Endothelial cell of umbilical vein (primary cell): ENCODE measurements around the gene SGK1. TPM values are rescaled to one million over a fixed set of nuclear protein-coding genes. Genes with fewer than 3 reads are reported as not detected.

ENCODE experiments used
- BruUV-seq: library from RNA; stranded (reverse); fragments of 400-500 nt; replicated peaks from 2 replicates; lab custom pipeline; 2021; lab: Mats Ljungman, UMichigan
- CTCF ChIA-PET: fragments of 300-600, 350-600 bp; sonication (Branson Sonifier 250); formaldehyde crosslinking; loops from one replicate; lab custom pipeline; 2021; ENCODE audit warnings: antibody characterized with exemption, inconsistent platforms; lab: Charles Lee
- POLR2A ChIA-PET: fragments of 300-600, 350-600 bp; sonication (Branson Sonifier 250); formaldehyde crosslinking; loops from one replicate; lab custom pipeline; 2021; ENCODE audit warnings: antibody characterized with exemption, inconsistent platforms; lab: Charles Lee
- DNase-seq: peaks from one replicate; pipeline ENCODE4 v3.0.0-alpha.2; 2011; ENCODE audit warnings: low read depth, low spot score
- FAIRE-seq: peaks from 2 replicates; lab custom pipeline; 2011; peaks lifted over from hg19 to GRCh38; lab: Jason Lieb, UNC
- H2AFZ ChIP-seq: 2 replicates; pipeline ENCODE4 v1.6.0; 2012; ENCODE audit warnings: low read depth, low read length, control low read depth, inconsistent platforms
- H3K27ac ChIP-seq: 2 replicates; pipeline ENCODE4 v1.5.1; 2011; ENCODE audit warnings: low read depth, mild to moderate bottlenecking, control low read depth, low read length, moderate library complexity; ENCODE audit not compliant: insufficient read depth
- H3K27me3 ChIP-seq, 2 experiments: 2 replicates each; pipeline versions ENCODE4 v1.6.0 to v1.6.1; 2011; ENCODE audit warnings: low read length in 2 of 2, mixed read lengths in 1 of 2; ENCODE audit not compliant: control insufficient read depth in 2 of 2, insufficient read depth in 2 of 2
- H3K36me3 ChIP-seq, 2 experiments: 2 replicates in 1 of 2; 3 replicates in 1 of 2; pipeline ENCODE4 v1.5.1; 2011; ENCODE audit warnings: low read length in 2 of 2, mild to moderate bottlenecking in 1 of 2, moderate library complexity in 1 of 2; ENCODE audit not compliant: control insufficient read depth in 2 of 2, insufficient read depth in 2 of 2; ENCODE audit errors: extremely low read depth in 1 of 2
- H3K4me1 ChIP-seq: 3 replicates; pipeline ENCODE4 v1.5.1; 2011; ENCODE audit warnings: mild to moderate bottlenecking, low read length; ENCODE audit not compliant: control insufficient read depth, insufficient read depth; ENCODE audit errors: extremely low read depth
- H3K4me2 ChIP-seq: 2 replicates; pipeline ENCODE4 v1.6.1; 2011; ENCODE audit warnings: low read length, control low read depth, mixed read lengths; ENCODE audit not compliant: insufficient read depth
- H3K4me3 ChIP-seq, 3 experiments: fragments of 200-600 bp in 1 of 3; sonication (generic), shearing (Covaris generic) in 1 of 3; replicated peaks in 1 of 3; 2 replicates each; pipeline ENCODE4 v1.5.1; 2011 to 2016; ENCODE audit warnings: control low read depth in 3 of 3, low read length in 3 of 3, mild to moderate bottlenecking in 2 of 3, inconsistent platforms in 1 of 3, low read depth in 1 of 3, moderate library complexity in 1 of 3; ENCODE audit not compliant: insufficient read depth in 1 of 3
- H3K79me2 ChIP-seq: 2 replicates; pipeline ENCODE4 v1.6.0; 2012; ENCODE audit warnings: low read length, inconsistent platforms; ENCODE audit not compliant: control insufficient read depth, insufficient read depth
- H3K9ac ChIP-seq: replicated peaks from 2 replicates; pipeline ENCODE3; 2011; ENCODE audit warnings: low read length, control low read depth; ENCODE audit not compliant: insufficient read depth; ENCODE audit errors: extremely low read depth
- H3K9me1 ChIP-seq: replicated peaks from 3 replicates; pipeline ENCODE4 v1.6.0; 2011; ENCODE audit warnings: mild to moderate bottlenecking, low read length; ENCODE audit not compliant: control insufficient read depth, insufficient read depth; ENCODE audit errors: extremely low read depth
- H3K9me3 ChIP-seq: replicated peaks from 2 replicates; pipeline ENCODE4 v1.5.1; 2012; ENCODE audit warnings: low read length, inconsistent platforms; ENCODE audit not compliant: control insufficient read depth, insufficient read depth
- H4K20me1 ChIP-seq: replicated peaks from 2 replicates; pipeline ENCODE3; 2011; ENCODE audit warnings: mild to moderate bottlenecking, low read length; ENCODE audit not compliant: control insufficient read depth, insufficient read depth; ENCODE audit errors: extremely low read depth
- EZH2 ChIP-seq: IDR thresholded peaks from 2 replicates; pipeline ENCODE4 v1.6.1; 2012; ENCODE audit warnings: borderline replicate concordance, low read depth, mild to moderate bottlenecking, moderate library complexity, low read length, inconsistent platforms; ENCODE audit not compliant: severe bottlenecking
- FOS ChIP-seq: IDR thresholded peaks from 2 replicates; pipeline ENCODE4 v1.6.1; 2011; ENCODE audit warnings: mild to moderate bottlenecking, low read length, moderate library complexity, borderline replicate concordance; ENCODE audit not compliant: insufficient read depth
- GATA2 ChIP-seq: IDR thresholded peaks from 2 replicates; pipeline ENCODE4 v1.7.0; 2011; ENCODE audit warnings: low read depth, mild to moderate bottlenecking, moderate library complexity, mixed read lengths, low read length; ENCODE audit not compliant: insufficient read length, insufficient read depth
- JUN ChIP-seq: IDR thresholded peaks from 2 replicates; pipeline ENCODE4 v1.6.1; 2011; ENCODE audit warnings: borderline replicate concordance, low read depth; ENCODE audit not compliant: insufficient read length, insufficient read depth
- POLR2A ChIP-seq: IDR thresholded peaks from 2 replicates; pipeline ENCODE4 v1.6.1; 2012; ENCODE audit warnings: low read depth, mild to moderate bottlenecking, control low read depth, low read length
- POLR2AphosphoS5 ChIP-seq: IDR thresholded peaks from 2 replicates; pipeline ENCODE4 v1.6.1; 2012; ENCODE audit warnings: low read depth, mild to moderate bottlenecking, control low read depth, low read length, moderate library complexity; ENCODE audit not compliant: insufficient read depth
- dilution Hi-C: fragments of 300-500 bp; cut with MboI; formaldehyde crosslinking; loops from one replicate; pipeline ENCODE4 v1.15.0; 2019; ENCODE audit warnings: low sequenced_read_pairs; ENCODE audit not compliant: extremely low pct_ligation_motif_present
- intact Hi-C: fragments of 100-400 bp; cut with micrococcal nuclease; formaldehyde crosslinking; loops from one replicate; pipeline ENCODE4 v1.10.0; 2022
- polyA plus RNA-seq, 4 experiments: library from polyadenylated mRNA; depleted of rRNA in 3 of 4; stranded (reverse) in 3 of 4; unstranded in 1 of 4; fragments of >200 nt; gene quantifications; 2 replicates each; pipeline versions ENCODE4 v1.2.1 to v1.2.3, GENCODE V29; 2011 to 2012; ENCODE audit warnings: missing spikeins in 1 of 4
- total RNA-seq: library from RNA; stranded (reverse); gene quantifications from 2 replicates; pipeline ENCODE4 v1.2.3, GENCODE V29; 2021
- TF ChIP-seq, protein P1 (sequence below), 2 donors: IDR thresholded peaks; 1 replicate in 1 of 2; 2 replicates in 1 of 2; pipeline ENCODE4 v1.5.1; 2011; ENCODE audit warnings: low read length in 2 of 2, mild to moderate bottlenecking in 2 of 2, moderate library complexity in 2 of 2, control low read depth in 1 of 2, inconsistent platforms in 1 of 2, low read depth in 1 of 2; ENCODE audit not compliant: insufficient read depth in 1 of 2; ENCODE audit errors: extremely low read depth in 1 of 2
- TF ChIP-seq, protein P2 (sequence below): IDR thresholded peaks from 2 replicates; pipeline ENCODE4 v1.6.1; 2011; ENCODE audit not compliant: insufficient read depth, insufficient read length

SGK1 gene
- total and polyA plus RNA-seq, 2 donors (not counting 3 experiments of a cell fraction or from before 2014, with no cell fraction given): 121 to 128 TPM

DNA sequence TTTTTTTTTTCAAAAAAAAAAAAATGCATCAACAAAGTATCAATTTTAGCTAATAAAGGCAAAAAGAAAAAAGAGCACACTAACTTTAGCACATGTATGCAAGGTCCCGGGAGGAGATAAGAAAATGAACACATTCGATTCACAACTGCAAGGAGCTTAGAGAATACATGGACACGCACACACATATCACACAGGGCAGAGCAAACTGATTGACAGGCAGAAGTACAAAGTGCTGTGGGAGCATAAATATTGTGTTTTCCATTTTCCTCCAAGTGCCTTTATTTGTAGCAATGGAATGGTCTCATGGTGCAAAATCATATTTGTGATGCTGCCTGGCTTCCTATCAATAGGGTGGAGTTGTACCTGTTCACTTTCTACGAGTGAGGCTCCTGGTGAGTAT lies 63.8 kb downstream of the SGK1 start:
- H2AFZ ChIP-seq: no peak overlapping the region
- POLR2A ChIA-PET: no interaction called here
- no TSS peak for BruUV-seq
- H3K4me3 ChIP-seq: no peak overlapping the region
- no peak overlapping the region for H3K9ac ChIP-seq
- H3K9me1 ChIP-seq: no peaks in the 10 kb centered on the region
- H3K27me3 ChIP-seq: no peaks in the 10 kb centered on the region
- H3K36me3 ChIP-seq: no peaks in the 10 kb centered on the region
- no peaks in the 10 kb centered on the region for H3K4me1 ChIP-seq
- DNase-seq: no peak
- CTCF ChIA-PET: no interaction called here
- H4K20me1 ChIP-seq: no peaks in the 10 kb centered on the region
- no peak for FAIRE-seq
- TF ChIP-seq, protein P1, sequence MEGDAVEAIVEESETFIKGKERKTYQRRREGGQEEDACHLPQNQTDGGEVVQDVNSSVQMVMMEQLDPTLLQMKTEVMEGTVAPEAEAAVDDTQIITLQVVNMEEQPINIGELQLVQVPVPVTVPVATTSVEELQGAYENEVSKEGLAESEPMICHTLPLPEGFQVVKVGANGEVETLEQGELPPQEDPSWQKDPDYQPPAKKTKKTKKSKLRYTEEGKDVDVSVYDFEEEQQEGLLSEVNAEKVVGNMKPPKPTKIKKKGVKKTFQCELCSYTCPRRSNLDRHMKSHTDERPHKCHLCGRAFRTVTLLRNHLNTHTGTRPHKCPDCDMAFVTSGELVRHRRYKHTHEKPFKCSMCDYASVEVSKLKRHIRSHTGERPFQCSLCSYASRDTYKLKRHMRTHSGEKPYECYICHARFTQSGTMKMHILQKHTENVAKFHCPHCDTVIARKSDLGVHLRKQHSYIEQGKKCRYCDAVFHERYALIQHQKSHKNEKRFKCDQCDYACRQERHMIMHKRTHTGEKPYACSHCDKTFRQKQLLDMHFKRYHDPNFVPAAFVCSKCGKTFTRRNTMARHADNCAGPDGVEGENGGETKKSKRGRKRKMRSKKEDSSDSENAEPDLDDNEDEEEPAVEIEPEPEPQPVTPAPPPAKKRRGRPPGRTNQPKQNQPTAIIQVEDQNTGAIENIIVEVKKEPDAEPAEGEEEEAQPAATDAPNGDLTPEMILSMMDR (IDR thresholded peaks at IDR 0.05; ENCODE audit: extremely low read depth in 1 of 2, insufficient read depth in 1 of 2, low read depth in 1 of 2, low read length in 2 of 2): no peak
- TF ChIP-seq, protein P2, sequence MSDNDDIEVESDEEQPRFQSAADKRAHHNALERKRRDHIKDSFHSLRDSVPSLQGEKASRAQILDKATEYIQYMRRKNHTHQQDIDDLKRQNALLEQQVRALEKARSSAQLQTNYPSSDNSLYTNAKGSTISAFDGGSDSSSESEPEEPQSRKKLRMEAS: no peak
- no peak for TF ChIP-seq POLR2A
- no peak for TF ChIP-seq EZH2
- TF ChIP-seq FOS: no peak
- no peak for TF ChIP-seq JUN
- no peak for TF ChIP-seq GATA2
- no peak for TF ChIP-seq POLR2AphosphoS5
- no peaks in the 10 kb centered on the region for H3K9me3 ChIP-seq
- dilution Hi-C loops: no loop called here
- intact Hi-C loops: no loop called here
- H3K4me2 ChIP-seq: no peak overlapping the region
- H3K79me2 ChIP-seq: no peaks in the 10 kb centered on the region
- no peak overlapping the region for H3K27ac ChIP-seq
